Measurements from ENCODE around the gene GCG. TPM values are rescaled to one million over a fixed set of nuclear protein-coding genes. Genes with fewer than 3 reads are reported as not detected.

The GCG gene
- 10 to 100 TPM in 1 of 5 donors, not detected in 4; 59.5 TPM for total RNA-seq
- 1 to 10 TPM in 1 of 3 donors, under 1 TPM in 2; 0.50 to 4.7 (median 0.83) TPM for polyA plus RNA-seq
- long read RNA-seq, donor 1 = 0 reads
- long read RNA-seq, donor 2 = 0 reads
- long read RNA-seq, donor 3, transcript GCG-202 (6 exons, 1,289 nt) = major isoform, 34 of 36 reads
- long read RNA-seq, donor 3, partial matches to known transcripts = 0 of 36 reads
- long read RNA-seq, donor 3, other reads (novel, unspliced or antisense) = 0 of 36 reads
- long read RNA-seq, donor 4 = 0 reads
- long read RNA-seq, donor 5, transcript GCG-202 (6 exons, 1,289 nt) = major isoform, 22 of 26 reads
- long read RNA-seq, donor 5, partial matches to known transcripts = 0 of 26 reads
- long read RNA-seq, donor 5, other reads (novel, unspliced or antisense) = 0 of 26 reads
- long read RNA-seq, donor 6 = 0 reads
- long read RNA-seq, donor 7 = 0 reads
- long read RNA-seq, donor 8, transcript GCG-202 (6 exons, 1,289 nt) = major isoform, 96 of 105 reads
- long read RNA-seq, donor 8, partial matches to known transcripts = 5 of 105 reads
- long read RNA-seq, donor 8, other reads (novel, unspliced or antisense) = 0 of 105 reads
- long read RNA-seq, donor 9, transcript GCG-203 (2 exons, 582 nt) = minor isoform, 5 of 94 reads
- long read RNA-seq, donor 9, transcript GCG-202 (6 exons, 1,289 nt) = major isoform, 54 of 94 reads
- long read RNA-seq, donor 9, partial matches to known transcripts = 31 of 94 reads
- long read RNA-seq, donor 9, other reads (novel, unspliced or antisense) = 0 of 94 reads
- long read RNA-seq, donor 10 = 0 reads

DNA sequence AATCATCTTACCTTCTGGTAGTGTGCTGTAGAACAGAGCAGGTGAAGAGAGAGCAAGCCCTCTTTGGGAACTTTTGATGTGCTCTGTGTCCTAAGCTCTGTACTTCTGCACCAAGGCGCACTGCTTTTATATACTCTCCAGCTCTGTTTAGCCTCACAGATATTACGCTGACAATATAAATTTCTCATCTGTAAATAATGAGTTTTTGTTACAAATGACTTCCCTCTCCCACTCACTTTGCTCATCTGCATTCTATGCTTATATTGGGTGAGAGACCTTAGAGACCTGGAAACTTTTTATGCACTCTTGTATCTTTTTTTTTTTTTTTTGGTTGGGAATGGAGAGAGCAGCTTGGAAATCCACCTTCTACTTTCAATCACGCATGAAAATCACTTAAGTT is at the start of gene GCG:
GCG (minus strand) TSS at position 101 of the 400 bp plus-strand sequence. CDS start 3,069 bp downstream, outside the sequence.
- DNase-seq = no peak
- Histone ChIP-seq H3K4me1 (no peaks in the 10 kb centered on the region), H3K9me3 (no peaks in the 10 kb centered on the region), H3K36me3 (no peaks in the 10 kb centered on the region), H3K4me3 (no peak within 1 kb of the TSS), H3K27me3 (no peaks in the 10 kb centered on the region), H3K27ac (no peak within 1 kb of the TSS)
- intact Hi-C loops (cut with DNase I; ENCODE audit: low total_unique reads) = no loop called here
- TF ChIP-seq, protein P1, sequence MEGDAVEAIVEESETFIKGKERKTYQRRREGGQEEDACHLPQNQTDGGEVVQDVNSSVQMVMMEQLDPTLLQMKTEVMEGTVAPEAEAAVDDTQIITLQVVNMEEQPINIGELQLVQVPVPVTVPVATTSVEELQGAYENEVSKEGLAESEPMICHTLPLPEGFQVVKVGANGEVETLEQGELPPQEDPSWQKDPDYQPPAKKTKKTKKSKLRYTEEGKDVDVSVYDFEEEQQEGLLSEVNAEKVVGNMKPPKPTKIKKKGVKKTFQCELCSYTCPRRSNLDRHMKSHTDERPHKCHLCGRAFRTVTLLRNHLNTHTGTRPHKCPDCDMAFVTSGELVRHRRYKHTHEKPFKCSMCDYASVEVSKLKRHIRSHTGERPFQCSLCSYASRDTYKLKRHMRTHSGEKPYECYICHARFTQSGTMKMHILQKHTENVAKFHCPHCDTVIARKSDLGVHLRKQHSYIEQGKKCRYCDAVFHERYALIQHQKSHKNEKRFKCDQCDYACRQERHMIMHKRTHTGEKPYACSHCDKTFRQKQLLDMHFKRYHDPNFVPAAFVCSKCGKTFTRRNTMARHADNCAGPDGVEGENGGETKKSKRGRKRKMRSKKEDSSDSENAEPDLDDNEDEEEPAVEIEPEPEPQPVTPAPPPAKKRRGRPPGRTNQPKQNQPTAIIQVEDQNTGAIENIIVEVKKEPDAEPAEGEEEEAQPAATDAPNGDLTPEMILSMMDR (IDR thresholded peaks at IDR 0.05) = no peak
- no peak for TF ChIP-seq POLR2AphosphoS5 (IDR thresholded peaks at IDR 0.05)
- TF ChIP-seq EP300 (IDR thresholded peaks at IDR 0.05) = no peak
- no peak for TF ChIP-seq POLR2A (IDR thresholded peaks at IDR 0.05)
- WGBS, 5 donors = 79 to 88% (median 82%) methylated on average over 3 of the region's 3 CpGs

GRCh38 chr2:162200636-162201035 is 48.6 kb upstream of the GCG start:
- Histone ChIP-seq H3K36me3 (no peaks in the 10 kb centered on the region), H3K4me1 (no peaks in the 10 kb centered on the region), H3K27ac (no peak overlapping the region), H3K27me3 (peaks cover 0 to under 1% (median 0%) of the 10 kb centered on the region in 3 donors), H3K9me3 (no peaks in the 10 kb centered on the region), H3K4me3 (no peak overlapping the region)
- TF ChIP-seq POLR2AphosphoS5 (IDR thresholded peaks at IDR 0.05) (no peak), POLR2A (IDR thresholded peaks at IDR 0.05) (no peak), EP300 (IDR thresholded peaks at IDR 0.05) (no peak)
- TF ChIP-seq, protein P1 (IDR thresholded peaks at IDR 0.05) = no peak
- intact Hi-C loops (cut with DNase I; ENCODE audit: low total_unique reads) = no loop called here
- no peak for DNase-seq
- 48 to 67% (median 54%) methylated on average over 1 of the region's 1 CpG for WGBS, 5 donors

DNA sequence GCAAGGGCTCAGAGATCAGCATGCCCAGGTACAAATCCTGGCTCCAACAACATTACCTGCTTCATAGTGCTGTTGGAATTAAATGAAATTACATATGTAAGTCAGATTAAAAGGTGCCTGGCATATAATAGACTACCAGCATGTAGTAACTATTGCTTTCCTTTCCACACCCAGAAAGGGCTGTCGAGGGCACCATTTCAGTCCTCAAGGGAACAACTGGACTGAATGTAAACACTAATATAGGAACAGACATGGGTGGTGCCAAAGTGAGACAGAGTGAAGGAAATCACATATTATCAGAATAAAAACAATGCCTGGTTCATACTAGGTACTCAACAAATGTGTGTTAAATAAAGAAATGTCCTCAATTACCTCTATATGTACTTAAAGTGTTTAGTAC is 47.9 kb upstream of the GCG start:
- WGBS, 5 donors = 29 to 59% (median 44%) methylated on average over 1 of the region's 1 CpG
- Histone ChIP-seq H3K4me1 (no peaks in the 10 kb centered on the region), H3K27me3 (peaks cover 0 to 4% (median 0%) of the 10 kb centered on the region in 3 donors), H3K36me3 (no peaks in the 10 kb centered on the region), H3K27ac (no peak overlapping the region), H3K4me3 (no peak overlapping the region), H3K9me3 (no peaks in the 10 kb centered on the region)
- intact Hi-C loops (cut with DNase I; ENCODE audit: low total_unique reads) = no loop called here
- TF ChIP-seq POLR2AphosphoS5 (IDR thresholded peaks at IDR 0.05) (no peak), POLR2A (IDR thresholded peaks at IDR 0.05) (no peak), EP300 (IDR thresholded peaks at IDR 0.05) (no peak)
- TF ChIP-seq, protein P1 (IDR thresholded peaks at IDR 0.05) = no peak
- DNase-seq = no peak

DNA sequence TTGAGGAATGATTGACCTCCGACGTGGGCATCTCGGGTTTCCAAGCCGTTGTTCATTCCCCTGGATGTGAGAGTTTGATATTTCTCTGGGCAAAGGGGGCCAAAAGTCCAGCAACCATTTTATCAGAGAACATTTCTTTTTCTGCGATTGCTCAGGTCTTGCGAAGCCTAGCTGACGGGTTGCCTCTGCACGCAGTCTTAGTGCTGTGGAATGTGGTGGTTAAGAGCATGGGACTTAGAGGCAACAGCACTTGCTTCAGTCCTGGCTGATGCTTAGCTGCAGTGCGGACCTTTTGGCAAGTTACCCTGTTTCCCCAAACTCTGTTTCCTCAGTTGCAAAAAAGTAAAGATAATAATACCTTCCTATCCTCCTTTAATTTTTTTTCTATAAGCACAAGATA is 46.2 kb upstream of the GCG start:
- TF ChIP-seq POLR2AphosphoS5 (IDR thresholded peaks at IDR 0.05) (no peak), EP300 (IDR thresholded peaks at IDR 0.05) (no peak), POLR2A (IDR thresholded peaks at IDR 0.05) (no peak)
- TF ChIP-seq, protein P1 (IDR thresholded peaks at IDR 0.05) = no peak
- Histone ChIP-seq H3K36me3 (no peaks in the 10 kb centered on the region), H3K4me3 (no peak overlapping the region), H3K9me3 (no peaks in the 10 kb centered on the region), H3K27me3 (peaks cover 0 to 4% (median 0%) of the 10 kb centered on the region in 3 donors), H3K4me1 (no peaks in the 10 kb centered on the region), H3K27ac (no peak overlapping the region)
- 81 to 88% (median 85%) methylated on average over 9 of the region's 9 CpGs for WGBS, 5 donors
- intact Hi-C loops (cut with DNase I; ENCODE audit: low total_unique reads) = no loop called here
- no peak for DNase-seq

Measured in stomach (tissue), 19 donors.